Hepatocyte (in vitro differentiated cells): ENCODE data around the gene NAA38. TPM values are rescaled to one million over a fixed set of nuclear protein-coding genes. Genes with fewer than 3 reads are reported as not detected.
A peak's percentile ranks its signal among the peaks of the same experiment; 100 is the strongest.

Source experiments
- DNase-seq: peaks from one replicate; pipeline ENCODE4 v3.0.0-alpha.2; 2016; ENCODE audit warnings: low spot score
- H2AFZ ChIP-seq: fragments of 200-600 bp; sonication (generic); 2 replicates; pipeline ENCODE4 v1.6.0; 2016; ENCODE audit warnings: antibody characterized with exemption, mild to moderate bottlenecking
- H3K27ac ChIP-seq: fragments of 200-600 bp; sonication (generic); 2 replicates; pipeline ENCODE4 v1.5.1; 2016; ENCODE audit warnings: mild to moderate bottlenecking
- H3K27me3 ChIP-seq: fragments of 200-600 bp; sonication (generic); 2 replicates; pipeline ENCODE4 v1.6.1; 2016
- H3K36me3 ChIP-seq: fragments of 200-600 bp; sonication (generic); replicated peaks from 2 replicates; pipeline ENCODE4 v1.5.1; 2016; ENCODE audit warnings: low read depth; ENCODE audit not compliant: insufficient read depth
- H3K4me1 ChIP-seq: fragments of 200-600 bp; sonication (generic); 2 replicates; pipeline ENCODE4 v1.5.1; 2016; ENCODE audit warnings: mild to moderate bottlenecking, moderate library complexity; ENCODE audit not compliant: insufficient read depth
- H3K4me2 ChIP-seq: fragments of 200-600 bp; sonication (generic); 2 replicates; pipeline ENCODE4 v1.6.0; 2016
- H3K4me3 ChIP-seq: fragments of 200-600 bp; sonication (generic); 2 replicates; pipeline ENCODE4 v1.5.1; 2016; ENCODE audit warnings: mild to moderate bottlenecking
- H3K79me2 ChIP-seq: fragments of 200-600 bp; sonication (generic); 2 replicates; pipeline ENCODE4 v1.6.0; 2017; ENCODE audit warnings: mild to moderate bottlenecking
- H3K9me2 ChIP-seq: fragments of 200-600 bp; sonication (generic); replicated peaks from 2 replicates; pipeline ENCODE4 v1.6.0; 2017; ENCODE audit warnings: mild to moderate bottlenecking; ENCODE audit not compliant: insufficient read depth
- H3K9me3 ChIP-seq: fragments of 200-600 bp; sonication (generic); 2 replicates; pipeline ENCODE4 v1.5.1; 2016; ENCODE audit warnings: low read depth, mild to moderate bottlenecking
- H4K20me1 ChIP-seq: fragments of 200-600 bp; sonication (generic); 2 replicates; pipeline ENCODE4 v1.6.0; 2016; ENCODE audit warnings: mild to moderate bottlenecking; ENCODE audit not compliant: insufficient read depth, poor library complexity, severe bottlenecking
- CTCF ChIP-seq: fragments of 200-600 bp; sonication (generic); IDR thresholded peaks from 2 replicates; pipeline ENCODE4 v1.5.1; 2016; ENCODE audit warnings: antibody characterized with exemption, mild to moderate bottlenecking; ENCODE audit not compliant: poor library complexity
- EZH2 ChIP-seq: fragments of 200-600 bp; sonication (generic); IDR thresholded peaks from 2 replicates; pipeline ENCODE4 v1.6.1; 2016; ENCODE audit warnings: antibody characterized with exemption, mild to moderate bottlenecking, borderline replicate concordance
- EZH2phosphoT487 ChIP-seq: fragments of 200-600 bp; sonication (generic); IDR thresholded peaks from one replicate; pipeline ENCODE4 v1.6.1; 2018; ENCODE audit warnings: antibody characterized with exemption, mild to moderate bottlenecking, low read depth, moderate library complexity; ENCODE audit not compliant: unreplicated experiment, severe bottlenecking
- WGBS: methylation state at CpG from one replicate; pipeline ENCODE4 v1.1.6; 2016; ENCODE audit warnings: low lambda C conversion rate; ENCODE audit errors: missing lambda C conversion rate; 5-methylcytosine and 5-hydroxymethylcytosine counted together
- polyA plus RNA-seq: library from polyadenylated mRNA; unstranded; fragments of >200 nt; fragmentation: Nextera tagmentation; extraction: Ambion mirVana; gene quantifications from 2 replicates; pipeline ENCODE4 v1.2.1, GENCODE V29; 2016
- total RNA-seq: library from RNA; depleted of rRNA; stranded (reverse); fragments of >200 nt; gene quantifications from 2 replicates; pipeline ENCODE4 v1.2.3, GENCODE V29; 2014

The NAA38 gene
- total and polyA plus RNA-seq, 2 experiments from 2014 or later: 66.0 to 147 TPM

DNA sequence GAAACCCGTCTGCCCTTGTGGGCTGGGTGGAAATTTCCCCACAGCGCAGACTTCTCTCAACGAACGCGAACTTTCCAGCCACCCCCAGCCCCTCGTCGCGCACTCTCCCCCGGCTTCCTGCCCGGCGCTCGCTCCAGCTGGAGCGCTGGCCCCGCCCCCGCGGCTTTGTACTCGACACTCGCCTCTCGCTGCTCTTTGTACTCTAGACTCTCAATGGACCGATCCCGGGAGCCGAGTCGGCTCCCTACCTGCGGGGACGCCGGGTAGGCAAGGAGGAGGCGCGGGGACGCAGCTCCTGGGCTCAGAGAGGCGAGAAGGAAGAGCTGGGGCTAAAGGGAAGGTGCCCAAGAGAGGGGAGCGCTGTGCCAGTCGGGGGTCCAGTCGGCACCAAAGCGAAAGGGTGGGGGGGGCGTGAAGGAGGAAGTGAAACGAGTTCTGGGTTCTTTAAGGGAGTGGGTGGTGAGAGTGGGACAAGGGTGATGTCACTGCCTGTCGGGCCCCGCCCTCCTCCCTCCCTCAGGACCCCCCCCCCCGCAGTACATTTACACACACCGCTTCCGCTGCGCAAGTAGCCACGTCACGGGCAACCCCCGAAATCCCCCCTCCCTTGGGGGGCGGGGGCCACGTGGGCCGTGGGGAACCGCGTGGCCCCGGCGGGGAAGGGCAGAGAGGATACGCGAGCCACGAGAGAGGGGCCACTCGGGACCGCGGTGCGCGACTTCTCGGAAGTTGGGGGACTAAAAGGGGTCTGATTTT lies 13.6 kb downstream of the NAA38 start:
- Histone ChIP-seq H4K20me1 (peaks cover 59% of the 10 kb centered on the region), H3K36me3 (no peaks in the 10 kb centered on the region), H3K79me2 (peaks cover 65% of the 10 kb centered on the region), H3K9me2 (no peaks in the 10 kb centered on the region), H3K27ac (peak overlapping the region; percentile 99), H3K9me3 (no peaks in the 10 kb centered on the region), H3K4me2 (peak overlapping the region; percentile 94), H3K27me3 (no peaks in the 10 kb centered on the region), H2AFZ (no peak overlapping the region), H3K4me1 (peaks cover 33% of the 10 kb centered on the region), H3K4me3 (peak overlapping the region; percentile 73)
- TF ChIP-seq CTCF (no peak), EZH2phosphoT487 (no peak), EZH2 (no peak)
- WGBS: 2% methylated on average over 31 of the region's 61 CpGs
- DNase-seq: peak; percentile 94

GRCh38 chr17:7843257-7843535 lies 14.2 kb downstream of the NAA38 start:
- no peaks in the 10 kb centered on the region for H3K9me2 ChIP-seq
- no peak for DNase-seq
- H3K4me1 ChIP-seq: peaks cover 36% of the 10 kb centered on the region
- H3K9me3 ChIP-seq: no peaks in the 10 kb centered on the region
- peak overlapping the region; percentile 94 for H3K4me2 ChIP-seq
- WGBS: 1% methylated on average over 16 of the region's 17 CpGs
- TF ChIP-seq EZH2 (no peak), CTCF (no peak), EZH2phosphoT487 (no peak)
- peaks cover 57% of the 10 kb centered on the region for H4K20me1 ChIP-seq
- H3K36me3 ChIP-seq: no peaks in the 10 kb centered on the region
- H3K27me3 ChIP-seq: no peaks in the 10 kb centered on the region
- peak overlapping the region; percentile 99 for H3K27ac ChIP-seq
- H3K79me2 ChIP-seq: peaks cover 69% of the 10 kb centered on the region
- H3K4me3 ChIP-seq: peak overlapping the region; percentile 73
- H2AFZ ChIP-seq: no peak overlapping the region

DNA sequence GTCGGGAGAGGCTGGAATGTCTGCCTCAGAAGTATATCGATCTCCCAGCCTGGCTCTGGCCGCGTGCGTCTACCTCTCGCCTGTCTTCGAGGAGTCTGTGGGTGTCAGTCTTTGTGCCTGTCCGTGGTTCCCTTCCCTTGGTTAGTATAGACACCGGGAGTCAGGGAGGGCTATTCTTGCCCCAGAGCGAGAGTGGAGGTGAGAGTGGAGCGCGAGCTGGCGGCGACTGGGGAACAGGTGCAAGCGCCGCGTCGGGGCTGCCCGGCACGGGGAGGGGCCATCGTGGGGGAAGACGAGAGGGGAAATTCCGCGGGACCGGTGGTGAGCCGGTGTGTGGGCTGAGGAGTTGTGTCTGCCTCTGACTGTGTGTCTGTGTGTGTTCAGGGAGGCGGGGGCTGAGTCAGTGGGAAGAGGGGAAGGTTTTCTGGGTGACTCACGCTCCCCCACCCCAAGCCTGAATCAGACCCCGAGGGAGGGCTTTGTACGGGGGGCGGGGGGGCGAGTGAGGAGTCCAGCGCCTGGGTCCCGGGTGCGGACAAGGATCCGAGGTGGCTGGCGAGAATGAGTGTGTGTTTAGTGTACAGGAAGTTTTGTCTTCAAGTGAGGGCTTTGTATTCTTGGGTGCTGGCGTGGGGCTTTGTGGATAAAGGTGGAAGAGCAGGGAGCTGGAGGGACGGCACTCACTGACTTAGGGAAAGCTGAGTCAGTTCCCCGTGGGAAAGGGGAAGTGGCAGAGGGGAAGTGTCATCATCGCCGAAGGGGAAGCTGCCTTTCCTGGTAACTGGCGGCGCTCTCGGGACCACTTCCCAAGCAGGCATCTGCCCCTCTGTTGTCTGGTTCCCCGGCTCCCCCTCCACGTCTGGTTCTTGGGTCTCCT lies 14.7 kb downstream of the NAA38 start:
- H3K4me1 ChIP-seq: peaks cover 36% of the 10 kb centered on the region
- H2AFZ ChIP-seq: no peak overlapping the region
- peaks cover 72% of the 10 kb centered on the region for H3K79me2 ChIP-seq
- no peaks in the 10 kb centered on the region for H3K27me3 ChIP-seq
- no peaks in the 10 kb centered on the region for H3K9me2 ChIP-seq
- WGBS: under 1% methylated on average over 31 of the region's 47 CpGs
- H3K36me3 ChIP-seq: no peaks in the 10 kb centered on the region
- H3K9me3 ChIP-seq: no peaks in the 10 kb centered on the region
- peak overlapping the region; percentile 73 for H3K4me3 ChIP-seq
- TF ChIP-seq EZH2 (no peak), CTCF (no peak), EZH2phosphoT487 (no peak)
- peaks cover 52% of the 10 kb centered on the region for H4K20me1 ChIP-seq
- peak overlapping the region; percentile 99 for H3K27ac ChIP-seq
- peak overlapping the region; percentile 94 for H3K4me2 ChIP-seq
- peak; percentile 91 for DNase-seq
